Liver (tissue), 9 donors: ENCODE results near the gene PSMB7. TPM values are rescaled to one million over a fixed set of nuclear protein-coding genes. Genes with fewer than 3 reads are reported as not detected.
"Not testable (repeated sequence)": the region's sequence is repeated elsewhere in the genome, so short reads cannot be mapped to it uniquely, and the experiment has no call there.

Source experiments
- DNase-seq: peaks from one replicate; pipeline ENCODE4 v3.0.0-alpha.2; 2017; ENCODE audit warnings: low spot score
- H3K27ac ChIP-seq, 2 donors: one replicate each; pipeline ENCODE4 v1.7.0; 2013; ENCODE audit warnings: inconsistent platforms in 2 of 2, low read length in 2 of 2, control low read depth in 1 of 2, low read depth in 1 of 2, mild to moderate bottlenecking in 1 of 2
- H3K27me3 ChIP-seq, 4 donors: one replicate each; pipeline versions ENCODE4 v1.6.1 to v1.7.0; 2013; ENCODE audit warnings: low read length in 3 of 4, inconsistent platforms in 1 of 4, mild to moderate bottlenecking in 1 of 4, moderate library complexity in 1 of 4; ENCODE audit not compliant: control insufficient read depth in 4 of 4, insufficient read depth in 4 of 4
- H3K36me3 ChIP-seq, 4 donors: one replicate each; pipeline versions ENCODE4 v1.6.1 to v1.7.0; 2013; ENCODE audit warnings: low read length in 3 of 4, mild to moderate bottlenecking in 3 of 4, low read depth in 1 of 4, moderate library complexity in 1 of 4; ENCODE audit not compliant: control insufficient read depth in 4 of 4, insufficient read depth in 3 of 4
- H3K4me1 ChIP-seq, 4 donors: one replicate each; pipeline versions ENCODE4 v1.6.1 to v1.7.0; 2013; ENCODE audit warnings: low read length in 3 of 4, mild to moderate bottlenecking in 3 of 4, moderate library complexity in 1 of 4; ENCODE audit not compliant: control insufficient read depth in 4 of 4, insufficient read depth in 4 of 4
- H3K4me3 ChIP-seq, 3 donors: one replicate each; pipeline versions ENCODE4 v1.6.1 to v1.7.0; 2013; ENCODE audit warnings: low read length in 3 of 3, control low read depth in 1 of 3, low read depth in 1 of 3, mild to moderate bottlenecking in 1 of 3
- H3K9ac ChIP-seq, 2 donors: one replicate each; pipeline ENCODE4 v1.7.0; 2013; ENCODE audit warnings: low read length in 2 of 2, mild to moderate bottlenecking in 2 of 2, moderate library complexity in 2 of 2, control low read depth in 1 of 2, low read depth in 1 of 2
- H3K9me3 ChIP-seq, 4 donors: one replicate each; pipeline versions ENCODE4 v1.6.1 to v1.7.0; 2013; ENCODE audit warnings: low read length in 3 of 4; ENCODE audit not compliant: control insufficient read depth in 4 of 4
- ATF3 ChIP-seq: IDR thresholded peaks from 2 replicates; pipeline ENCODE4 v1.6.1; 2016; ENCODE audit warnings: antibody characterized with exemption
- FOXA1 ChIP-seq: IDR thresholded peaks from 2 replicates; pipeline ENCODE4 v1.6.1; 2016; ENCODE audit warnings: antibody characterized with exemption
- FOXA2 ChIP-seq: IDR thresholded peaks from 2 replicates; pipeline ENCODE4 v1.6.1; 2016; ENCODE audit warnings: antibody characterized with exemption
- HNF4A ChIP-seq, 2 donors: conservative IDR thresholded peaks; 2 replicates each; pipeline ENCODE4 v1.6.1; 2016; ENCODE audit warnings: antibody characterized with exemption in 2 of 2, mild to moderate bottlenecking in 2 of 2
- HNF4G ChIP-seq: IDR thresholded peaks from 2 replicates; pipeline ENCODE4 v1.6.1; 2016; ENCODE audit warnings: antibody characterized with exemption
- JUND ChIP-seq, 2 donors: IDR thresholded peaks; 2 replicates each; pipeline ENCODE4 v1.6.1; 2016; ENCODE audit warnings: antibody characterized with exemption in 2 of 2
- MAX ChIP-seq: IDR thresholded peaks from 2 replicates; pipeline ENCODE4 v1.6.1; 2016; ENCODE audit warnings: antibody characterized with exemption
- REST ChIP-seq: IDR thresholded peaks from 2 replicates; pipeline ENCODE4 v1.6.1; 2016; ENCODE audit warnings: antibody characterized with exemption, mild to moderate bottlenecking
- RXRA ChIP-seq, 2 donors: IDR thresholded peaks; 2 replicates each; pipeline ENCODE4 v1.6.1; 2017 to 2018; ENCODE audit warnings: antibody characterized with exemption in 2 of 2, mild to moderate bottlenecking in 1 of 2
- SP1 ChIP-seq: IDR thresholded peaks from 2 replicates; pipeline ENCODE4 v1.6.1; 2018; ENCODE audit warnings: antibody characterized with exemption, mild to moderate bottlenecking
- ZBTB33 ChIP-seq: IDR thresholded peaks from 2 replicates; pipeline ENCODE4 v1.6.1; 2016; ENCODE audit warnings: antibody characterized with exemption
- WGBS: extraction: QIAGEN DNeasy Blood & Tissue Kit; methylation state at CpG from one replicate; pipeline ENCODE4 v1.1.7; 2013; 5-methylcytosine and 5-hydroxymethylcytosine counted together
- polyA plus RNA-seq, 2 donors: library from polyadenylated mRNA; stranded (reverse) in 1 of 2; unstranded in 1 of 2; fragments of 200-250 nt in 1 of 2; fragments of >200 nt in 1 of 2; fragmentation: Nextera tagmentation in 1 of 2; extraction: Ambion mirVana in 1 of 2; gene quantifications; one replicate each; pipeline versions ENCODE4 v1.2.1 to v1.2.3, GENCODE V29; 2013 to 2015
- total RNA-seq, 2 donors: library from RNA; depleted of rRNA; stranded (reverse); fragments of >200 nt; gene quantifications; one replicate each; pipeline ENCODE4 v1.2.3, GENCODE V29; 2014
- donor health status: healthy.
- donor health status: healthy.
- donor health status: healthy.
- donor health status: healthy.
- donor health status: healthy.

The PSMB7 gene
- total and polyA plus RNA-seq, 4 donors, result 90.9 to 183 (median 134) TPM

- peaks cover 0 to 2% (median 0%) of the 10 kb centered on the region in 4 donors for H3K27me3 ChIP-seq
- DNase-seq, result no peak
- 92% methylated on average over 7 of the region's 7 CpGs for WGBS
- no peaks in the 10 kb centered on the region for H3K4me1 ChIP-seq
- H3K4me3 ChIP-seq, result no peak overlapping the region
- TF ChIP-seq JUND (IDR thresholded peaks at IDR 0.05) (no peak), HNF4A (conservative IDR thresholded peaks at IDR 0.05) (no peak), REST (no peak), ZBTB33 (no peak)
- no peaks in the 10 kb centered on the region for H3K9me3 ChIP-seq
- H3K9ac ChIP-seq, result no peak overlapping the region
- no peaks in the 10 kb centered on the region for H3K36me3 ChIP-seq
- no peak overlapping the region for H3K27ac ChIP-seq
Measured at GRCh38 chr9:124426361-124426760, 11.1 kb upstream of the PSMB7 start.

GRCh38 chr9:124425733-124426132 lies 10.5 kb upstream of the PSMB7 start:
- not testable (repeated sequence) for H3K9ac ChIP-seq, H3K4me1 ChIP-seq, DNase-seq, H3K36me3 ChIP-seq, H3K27ac ChIP-seq, H3K27me3 ChIP-seq, H3K9me3 ChIP-seq, H3K4me3 ChIP-seq
- 86% methylated on average over 12 of the region's 12 CpGs for WGBS

- Histone ChIP-seq H3K9me3 (no peaks in the 10 kb centered on the region), H3K27ac (no peak overlapping the region), H3K4me3 (no peak overlapping the region), H3K9ac (no peak overlapping the region), H3K4me1 (no peaks in the 10 kb centered on the region), H3K27me3 (peaks cover 0 to 2% (median 0%) of the 10 kb centered on the region in 4 donors), H3K36me3 (no peaks in the 10 kb centered on the region)
- no peak for TF ChIP-seq MAX
- no peak for TF ChIP-seq FOXA1
- TF ChIP-seq FOXA2, result no peak
- no peak for TF ChIP-seq RXRA (IDR thresholded peaks at IDR 0.05)
- no peak for DNase-seq
- WGBS, result 54% methylated on average over 11 of the region's 11 CpGs
Measured at GRCh38 chr9:124423591-124423990, 8.3 kb upstream of the PSMB7 start.

- TF ChIP-seq HNF4G (no peak), ATF3 (no peak), RXRA (IDR thresholded peaks at IDR 0.05) (no peak), SP1 (no peak)
- Histone ChIP-seq H3K9me3 (no peaks in the 10 kb centered on the region), H3K4me3 (no peak overlapping the region), H3K27ac (no peak overlapping the region), H3K36me3 (no peaks in the 10 kb centered on the region), H3K27me3 (peaks cover 0 to 2% (median 0%) of the 10 kb centered on the region in 4 donors), H3K4me1 (no peaks in the 10 kb centered on the region), H3K9ac (no peak overlapping the region)
- no peak for DNase-seq
- WGBS, result 80% methylated on average over 5 of the region's 5 CpGs
Measured at GRCh38 chr9:124423155-124423554, 7.9 kb upstream of the PSMB7 start.
